ENCODE measurements around the gene KSR1. TPM values are rescaled to one million over a fixed set of nuclear protein-coding genes. Genes with fewer than 3 reads are reported as not detected.

The KSR1 gene
- total and polyA plus RNA-seq, 2 of the 8 experiments (the other 6 are each of a cell fraction or from before 2014, with no cell fraction given), result 14.1 to 34.7 TPM

- H4K8ac ChIP-seq (ENCODE audit: extremely low read depth, insufficient read depth, low read length), result no peak overlapping the region
- H3K9me3 ChIP-seq (ENCODE audit: insufficient read depth in 2 of 2, low read depth in 1 of 2, low read length in 1 of 2), result no peaks in the 10 kb centered on the region
- peaks cover 4% of the 10 kb centered on the region; the same call in 1 of the 2 replicates for H3K79me1 ChIP-seq (ENCODE audit: low read depth, low read length)
- no peak overlapping the region for H3K27ac ChIP-seq (ENCODE audit: low read depth, low read length)
- no peak overlapping the region for H2AFZ ChIP-seq (ENCODE audit: low read length)
- 0 out of 2 replicates have a peak overlapping the region, but pooled peaks have one; percentile 79 for H3K18ac ChIP-seq (ENCODE audit: extremely low read depth, low read length)
- peak overlapping the region; percentile 53; the same call in 1 of the 2 replicates for H2BK15ac ChIP-seq (ENCODE audit: low read length)
- WGBS, 2 experiments (ENCODE audit: extremely low coverage in 1 of 2, insufficient coverage in 1 of 2, insufficient read length in 1 of 2, insufficient replicate concordance in 2 of 2, low coverage in 1 of 2, low lambda C conversion rate in 2 of 2, missing lambda C conversion rate in 1 of 2), result 84% methylated on average over 4 of the region's 4 CpGs; no CpG with 5 or more reads in 1 of the 2 experiments
- H3K36me3 ChIP-seq (ENCODE audit: control insufficient read depth in 2 of 4, insufficient read depth in 4 of 4, low read length in 3 of 4), result no peaks in the 10 kb centered on the region
- FAIRE-seq, result no peak
- no peaks in the 10 kb centered on the region for H4K20me1 ChIP-seq (replicated peaks in 1 of 2; ENCODE audit: control insufficient read depth in 1 of 2, insufficient read depth in 2 of 2, low read length in 2 of 2)
- H3K4me2 ChIP-seq (ENCODE audit: insufficient read depth in 1 of 2, low read depth in 2 of 2, low read length in 2 of 2), result no peak overlapping the region
- no peaks in the 10 kb centered on the region for H3K27me3 ChIP-seq (replicated peaks in 1 of 4; ENCODE audit: control insufficient read depth in 3 of 4, extremely low read depth in 1 of 4, insufficient read depth in 3 of 4, low read length in 3 of 4)
- no peak overlapping the region for H3K4me3 ChIP-seq (ENCODE audit: extremely low read depth in 1 of 4, insufficient read depth in 2 of 4, low read depth in 3 of 4, low read length in 4 of 4)
- H3K4me1 ChIP-seq (replicated peaks in 1 of 4; ENCODE audit: control insufficient read depth in 3 of 4, insufficient read depth in 4 of 4, low read length in 3 of 4), result peaks cover 33 to 59% (median 43%) of the 10 kb centered on the region in 4 experiments
- no peak overlapping the region for H3K4ac ChIP-seq (replicated peaks; ENCODE audit: insufficient read length, low read depth, low read length)
- ChIA-PET POLR2A (ENCODE audit: partially characterized antibody) (interaction anchor here (1.4 kb wide), 1 partner anchor 35 kb away, joined by 4 read pairs; no protein-coding TSS in a partner anchor), CTCF (ENCODE audit: partially characterized antibody) (interaction anchor here (1.1 to 6.5 kb wide), 11 partner anchors 11 to 263 kb away, joined by 3 to 35 read pairs (median 4); partner anchors contain the start of gene KSR1)
- 0 out of 2 replicates have a peak overlapping the region, but pooled peaks have one; percentile 36 for H2BK5ac ChIP-seq (ENCODE audit: low read depth, low read length)
- H4K91ac ChIP-seq (replicated peaks; ENCODE audit: insufficient read length, low read length), result no peak overlapping the region
- peaks cover 0 to 65% of the 10 kb centered on the region in 2 experiments; a peak in 2 of 4 replicates for H3K79me2 ChIP-seq (ENCODE audit: control insufficient read depth in 1 of 2, insufficient read depth in 2 of 2, low read length in 2 of 2)
- no peak overlapping the region for H3K23ac ChIP-seq (ENCODE audit: insufficient read length)
- H4K5ac ChIP-seq (ENCODE audit: insufficient read length, low read depth, low read length), result no peak overlapping the region
- no peak overlapping the region for H3K56ac ChIP-seq (replicated peaks; ENCODE audit: insufficient read length, low read depth, low read length)
- H2BK20ac ChIP-seq (ENCODE audit: low read length), result no peak overlapping the region
- H2BK12ac ChIP-seq (ENCODE audit: low read depth, low read length), result no peak overlapping the region; the same call in 1 of the 2 replicates
- H2BK120ac ChIP-seq (replicated peaks; ENCODE audit: low read depth, low read length), result no peak overlapping the region
- no peak for DNase-seq (ENCODE audit: low read depth in 1 of 2, low spot score in 2 of 2)
- no peak overlapping the region for H3K9ac ChIP-seq (replicated peaks in 1 of 4; ENCODE audit: extremely low read depth in 1 of 4, low read depth in 3 of 4, low read length in 3 of 4)
- no peak overlapping the region for H3K14ac ChIP-seq (ENCODE audit: insufficient read length)
- H2AK5ac ChIP-seq (ENCODE audit: low read depth, low read length), result no peak overlapping the region
- no peaks in the 10 kb centered on the region for H3K23me2 ChIP-seq (ENCODE audit: low read depth, low read length)
- TF ChIP-seq SRF (IDR thresholded peaks at IDR 0.05; ENCODE audit: low read depth, low read length), result no peak
- TF ChIP-seq MAX (IDR thresholded peaks at IDR 0.05), result no peak
- no peak for TF ChIP-seq SP2 (IDR thresholded peaks at IDR 0.05; ENCODE audit: low read length)
- TF ChIP-seq SP1 (IDR thresholded peaks at IDR 0.05; ENCODE audit: low read depth, low read length), result no peak
- TF ChIP-seq KDM4A (IDR thresholded peaks at IDR 0.05; ENCODE audit: low read depth, low read length, severe bottlenecking), result no peak
- no peak for TF ChIP-seq EZH2 (IDR thresholded peaks at IDR 0.05; ENCODE audit: low read depth, low read length, severe bottlenecking)
- no peak for TF ChIP-seq ASH2L (IDR thresholded peaks at IDR 0.05; ENCODE audit: low read length)
- no peak for TF ChIP-seq MAFK (IDR thresholded peaks at IDR 0.05; ENCODE audit: low read depth, low read length)
- no peak for TF ChIP-seq POU5F1 (IDR thresholded peaks at IDR 0.05; ENCODE audit: low read depth, low read length)
- no peak for TF ChIP-seq JUN (IDR thresholded peaks at IDR 0.05; ENCODE audit: low read depth, low read length)
- no peak for TF ChIP-seq POLR2AphosphoS5 (IDR thresholded peaks at IDR 0.05; ENCODE audit: low read depth, low read length)
- TF ChIP-seq RBBP5 (IDR thresholded peaks at IDR 0.05; ENCODE audit: borderline replicate concordance, low read depth, low read length), result no peak
- no peak for TF ChIP-seq CHD2 (IDR thresholded peaks at IDR 0.05; ENCODE audit: low read length)
- no peak for TF ChIP-seq KDM1A (IDR thresholded peaks at IDR 0.05; ENCODE audit: borderline replicate concordance, low read length)
- TF ChIP-seq TAF7 (optimal IDR thresholded peaks at IDR 0.05; ENCODE audit: borderline replicate concordance, low read depth, low read length), result no peak
These were observed 36.8 kb downstream of the KSR1 start for GRCh38 chr17:27493088-27493487.

Measured in H1 (cell line).